GM12864 (cell line): ENCODE measurements around the gene ERLIN1.

Experiments used
- DNase-seq: peaks from one replicate; pipeline ENCODE4 v3.0.0-alpha.2; 2011; ENCODE audit warnings: low read depth
- H3K4me3 ChIP-seq: 2 replicates; pipeline ENCODE4 v1.5.1; 2011; ENCODE audit warnings: mild to moderate bottlenecking, low read depth, low read length, control low read depth
- CTCF ChIP-seq: IDR thresholded peaks from 2 replicates; pipeline ENCODE4 v1.5.1; 2011; ENCODE audit warnings: low read depth, mild to moderate bottlenecking, moderate library complexity, low read length, control low read depth, inconsistent platforms; ENCODE audit errors: missing control alignments

ERLIN1 gene

DNA sequence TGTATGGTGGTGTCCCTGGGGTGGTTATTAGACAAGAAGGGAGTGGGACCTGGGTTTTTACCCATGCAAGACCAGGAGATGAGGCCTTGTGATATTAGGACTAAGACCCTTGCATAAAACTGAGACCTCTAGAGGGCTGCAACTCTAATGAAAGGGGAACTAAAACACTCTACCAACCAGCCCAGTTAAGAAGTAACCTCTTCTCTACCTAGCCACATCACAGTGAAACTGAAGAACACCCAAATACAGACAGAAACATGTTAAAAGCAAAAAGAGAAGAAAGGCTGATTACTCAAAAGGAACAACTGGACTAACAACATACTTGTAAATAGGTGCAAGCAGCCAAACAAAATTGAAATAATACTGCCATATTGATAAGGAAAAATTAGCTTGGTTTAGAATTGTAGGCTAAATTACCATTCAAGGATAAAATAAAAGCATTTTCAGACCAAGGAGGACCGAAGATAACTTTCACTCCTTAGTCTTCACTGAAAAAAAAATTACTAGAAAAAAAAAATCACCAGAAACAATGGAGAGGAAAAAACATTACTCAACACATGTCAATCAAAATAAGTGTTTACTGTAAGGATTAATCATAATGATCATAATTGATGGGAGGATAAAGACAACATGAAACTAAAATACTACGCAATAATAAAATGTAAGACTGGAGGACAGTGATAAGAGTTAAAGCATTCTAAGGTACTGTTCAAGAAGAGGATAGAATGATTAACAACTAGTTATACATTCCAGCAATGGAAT is 27.6 kb downstream of the ERLIN1 start:
- peak; percentile 21 for TF ChIP-seq CTCF
- DNase-seq = peak; percentile 74
- no peak overlapping the region for H3K4me3 ChIP-seq

GRCh38 chr10:100157156-100157555 is 28.7 kb downstream of the ERLIN1 start:
- no peak for TF ChIP-seq CTCF
- DNase-seq = no peak
- H3K4me3 ChIP-seq = no peak overlapping the region

- TF ChIP-seq CTCF = no peak
- DNase-seq = no peak
- H3K4me3 ChIP-seq = no peak overlapping the region
Observed at GRCh38 chr10:100155936-100156335, 29.9 kb downstream of the ERLIN1 start.

DNA sequence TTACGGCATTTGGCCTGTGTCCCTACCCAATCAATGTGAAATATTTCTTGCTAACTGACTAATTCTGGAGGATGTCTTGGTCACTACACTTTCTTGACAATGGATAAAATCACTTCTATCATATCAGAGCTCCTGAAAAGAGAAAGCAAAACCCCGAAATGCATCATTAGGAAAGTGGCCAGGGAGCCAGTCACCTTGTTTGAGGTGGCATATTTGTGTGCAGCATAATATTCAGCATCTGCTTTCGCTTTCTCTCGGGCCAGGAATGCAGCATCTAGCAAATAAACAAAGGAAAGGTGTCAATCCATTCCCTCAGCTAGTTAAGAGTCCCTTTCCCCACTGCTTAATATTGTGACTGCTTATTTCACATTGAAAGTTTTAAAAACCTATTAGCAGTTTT is 31.2 kb downstream of the ERLIN1 start:
- no peak overlapping the region for H3K4me3 ChIP-seq
- no peak for DNase-seq
- TF ChIP-seq CTCF = no peak

GRCh38 chr10:100153239-100153825 is 32.5 kb downstream of the ERLIN1 start:
- no peak for DNase-seq
- no peak overlapping the region for H3K4me3 ChIP-seq
- no peak for TF ChIP-seq CTCF

DNA sequence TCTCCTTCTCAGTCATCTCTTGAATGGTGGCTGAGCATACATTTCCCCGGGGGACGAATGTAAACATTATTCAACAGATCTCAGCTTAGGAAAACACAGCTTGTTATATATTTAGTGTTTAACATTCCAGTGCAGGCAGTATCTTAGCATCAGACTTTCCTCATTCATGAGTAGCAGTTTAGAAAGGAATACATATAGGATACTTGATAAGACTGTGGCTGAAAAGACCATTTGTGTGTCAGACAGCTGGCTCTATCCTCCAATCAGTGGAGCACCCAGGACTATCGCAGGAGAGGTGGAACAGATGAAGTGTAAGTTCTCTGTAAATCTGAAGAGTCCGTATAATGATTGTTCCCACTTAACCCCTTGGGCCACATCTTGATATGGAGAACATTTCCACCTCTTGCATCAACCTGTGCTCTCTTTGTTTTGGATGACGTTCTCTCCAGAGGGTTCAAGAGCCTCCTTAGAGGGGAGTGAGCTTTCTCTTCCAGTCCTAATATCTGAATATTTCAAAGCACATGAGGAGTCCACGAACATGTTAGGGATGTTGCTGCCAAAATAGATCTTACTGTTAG is 34.0 kb downstream of the ERLIN1 start:
- no peak for TF ChIP-seq CTCF
- no peak overlapping the region for H3K4me3 ChIP-seq
- no peak for DNase-seq
